ENCODE results near the gene ALOX15.
"Not testable (repeated sequence)": the region's sequence is repeated elsewhere in the genome, so short reads cannot be mapped to it uniquely, and the experiment has no call there.

The ALOX15 gene

DNA sequence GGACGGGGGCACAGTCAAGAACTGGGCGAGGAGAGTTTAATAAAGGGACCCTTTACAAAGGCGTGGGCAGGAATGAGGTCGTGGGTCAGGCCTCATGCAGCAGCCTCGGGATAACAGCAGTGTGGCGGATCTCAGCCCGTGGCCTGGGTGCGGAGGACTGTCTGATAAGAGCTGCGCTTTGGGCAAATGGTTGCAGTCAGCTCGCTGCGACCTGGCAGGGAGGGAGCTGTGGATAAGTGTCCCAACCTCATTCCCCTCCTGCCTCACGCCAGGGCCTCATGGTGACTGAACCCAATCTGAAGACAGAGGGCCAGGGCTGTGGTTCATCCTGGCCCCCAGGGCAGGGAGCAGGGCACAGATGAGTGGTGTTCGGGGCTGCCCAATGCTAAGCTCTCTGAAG is 43.5 kb downstream of the ALOX15 start:
- TF ChIP-seq CTCF (IDR thresholded peaks at IDR 0.05) = no peak
- peaks cover 6% of the 10 kb centered on the region for H3K4me1 ChIP-seq
- no peaks in the 10 kb centered on the region for H3K36me3 ChIP-seq (ENCODE audit: control insufficient read depth, insufficient read depth, low read length)
- H3K9me3 ChIP-seq (ENCODE audit: control insufficient read depth, low read length) = no peaks in the 10 kb centered on the region
- no peak overlapping the region for H3K4me2 ChIP-seq (ENCODE audit: low read length)
- H3K27ac ChIP-seq = no peak overlapping the region
- H2AFZ ChIP-seq = no peak overlapping the region
- H3K4me3 ChIP-seq (ENCODE audit: low read depth, low read length) = no peak overlapping the region
- no peaks in the 10 kb centered on the region for H3K79me2 ChIP-seq
- H3K9ac ChIP-seq = no peak overlapping the region
- H3K27me3 ChIP-seq (ENCODE audit: control insufficient read depth, insufficient read depth, low read length) = no peaks in the 10 kb centered on the region

GRCh38 chr17:4596636-4597380 is 44.7 kb downstream of the ALOX15 start:
- H3K4me2 ChIP-seq (ENCODE audit: low read length) = no peak overlapping the region
- H3K4me1 ChIP-seq = peaks cover 6% of the 10 kb centered on the region
- no peaks in the 10 kb centered on the region for H3K36me3 ChIP-seq (ENCODE audit: control insufficient read depth, insufficient read depth, low read length)
- no peak overlapping the region for H3K27ac ChIP-seq
- H3K79me2 ChIP-seq = no peaks in the 10 kb centered on the region
- no peak overlapping the region for H3K4me3 ChIP-seq (ENCODE audit: low read depth, low read length)
- TF ChIP-seq CTCF (IDR thresholded peaks at IDR 0.05) = no peak
- H3K9ac ChIP-seq = no peak overlapping the region
- no peaks in the 10 kb centered on the region for H3K27me3 ChIP-seq (ENCODE audit: control insufficient read depth, insufficient read depth, low read length)
- H3K9me3 ChIP-seq (ENCODE audit: control insufficient read depth, low read length) = no peaks in the 10 kb centered on the region
- H2AFZ ChIP-seq = no peak overlapping the region

DNA sequence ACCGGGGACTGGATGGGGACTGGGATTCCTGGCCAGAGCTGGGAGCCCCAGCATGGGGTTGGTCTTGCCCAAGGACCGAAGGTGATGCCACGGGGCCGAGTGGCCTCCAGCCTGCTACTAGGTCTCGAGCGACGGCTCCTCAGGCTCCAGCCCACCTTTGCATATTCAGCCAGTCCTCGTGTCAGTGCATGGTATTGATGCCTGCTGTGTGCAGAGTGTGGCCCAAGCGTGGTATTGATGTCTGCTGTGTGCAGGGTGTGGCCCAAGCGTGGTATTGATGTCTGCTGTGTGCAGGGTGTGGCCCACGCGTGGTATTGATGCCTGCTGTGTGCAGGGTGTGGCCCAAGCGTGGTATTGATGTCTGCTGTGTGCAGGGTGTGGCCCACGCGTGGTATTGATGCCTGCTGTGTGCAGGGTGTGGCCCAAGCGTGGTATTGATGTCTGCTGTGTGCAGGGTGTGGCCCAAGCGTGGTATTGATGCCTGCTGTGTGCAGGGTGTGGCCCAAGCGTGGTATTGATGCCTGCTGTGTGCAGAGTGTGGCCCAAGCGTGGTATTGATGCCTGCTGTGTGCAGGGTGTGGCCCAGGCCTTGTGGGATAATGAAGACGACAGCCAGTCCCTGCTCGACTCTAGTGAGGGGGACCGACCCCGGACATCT is 45.7 kb downstream of the ALOX15 start:
- H2AFZ ChIP-seq = peak overlapping the region; percentile 88
- not testable (repeated sequence) for H3K4me1 ChIP-seq; H3K27ac ChIP-seq; H3K79me2 ChIP-seq; H3K9me3 ChIP-seq (ENCODE audit: control insufficient read depth, low read length); H3K4me2 ChIP-seq (ENCODE audit: low read length); H3K36me3 ChIP-seq (ENCODE audit: control insufficient read depth, insufficient read depth, low read length); H3K4me3 ChIP-seq (ENCODE audit: low read depth, low read length); H3K9ac ChIP-seq; H3K27me3 ChIP-seq (ENCODE audit: control insufficient read depth, insufficient read depth, low read length)

DNA sequence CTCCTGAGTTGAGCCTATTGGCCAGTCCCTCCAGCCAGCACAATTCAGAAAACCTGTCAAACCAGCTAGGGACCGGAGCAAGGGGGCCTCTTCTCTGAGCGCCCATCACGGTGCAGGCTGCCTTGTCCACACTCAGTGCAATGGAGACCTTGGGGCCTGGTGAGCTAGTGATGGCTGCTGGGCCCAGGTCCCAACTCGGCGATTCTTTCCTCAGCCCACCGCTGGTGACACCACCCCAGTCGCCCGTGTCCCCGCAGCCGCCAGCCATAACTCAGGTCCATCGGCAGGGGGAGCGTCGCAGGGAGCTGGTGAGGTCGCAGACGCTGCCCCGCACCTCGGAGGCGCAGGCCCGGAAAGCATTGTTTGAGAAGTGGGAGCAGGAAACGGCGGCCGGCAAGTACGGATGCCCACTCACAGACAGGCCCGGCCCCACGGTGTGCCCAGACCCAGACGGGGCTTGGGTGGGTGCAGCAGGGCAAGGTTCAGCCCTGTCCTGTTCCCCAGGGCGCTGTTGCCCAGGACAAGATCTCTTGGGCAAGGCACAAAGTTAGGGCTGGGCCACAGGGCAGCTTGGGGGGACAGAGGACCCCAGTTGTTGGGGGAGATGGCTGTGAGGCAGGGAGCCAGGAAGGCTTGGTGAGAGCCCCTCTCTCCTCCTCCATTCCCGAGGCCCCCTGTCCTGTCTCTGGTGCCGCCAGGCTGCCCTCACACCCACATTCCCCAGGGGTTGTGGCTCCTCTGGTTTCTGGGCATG is 46.4 kb downstream of the ALOX15 start:
- Histone ChIP-seq H3K4me2 (ENCODE audit: low read length) (no peak overlapping the region), H2AFZ (peak overlapping the region; percentile 88), H3K9ac (no peak overlapping the region), H3K4me1 (peaks cover 6% of the 10 kb centered on the region), H3K36me3 (ENCODE audit: control insufficient read depth, insufficient read depth, low read length) (no peaks in the 10 kb centered on the region), H3K27ac (no peak overlapping the region), H3K27me3 (ENCODE audit: control insufficient read depth, insufficient read depth, low read length) (no peaks in the 10 kb centered on the region), H3K4me3 (ENCODE audit: low read depth, low read length) (no peak overlapping the region), H3K79me2 (no peaks in the 10 kb centered on the region), H3K9me3 (ENCODE audit: control insufficient read depth, low read length) (no peaks in the 10 kb centered on the region)
- TF ChIP-seq CTCF (IDR thresholded peaks at IDR 0.05) = peak; percentile 63

DNA sequence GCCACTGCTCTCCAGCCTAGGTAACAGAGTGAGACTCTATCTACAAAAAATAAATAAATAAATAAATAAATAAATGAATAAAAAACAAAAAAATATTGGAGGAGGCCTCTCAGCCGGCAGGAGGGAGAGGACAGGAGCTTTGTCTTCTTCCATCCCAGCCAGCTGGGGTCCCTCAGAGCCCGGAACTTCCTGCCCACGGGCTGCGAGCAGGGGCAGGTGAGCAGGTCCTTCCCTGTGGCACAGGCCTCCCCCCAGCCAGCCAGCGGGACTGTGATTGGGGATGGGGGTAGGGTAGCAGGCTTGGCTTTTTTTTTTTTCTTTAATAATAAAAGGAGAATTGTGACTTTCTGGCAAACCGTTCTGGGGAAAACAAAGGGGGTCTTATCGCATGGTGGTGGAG is 47.1 kb downstream of the ALOX15 start:
- Histone ChIP-seq H3K4me1 (peaks cover 6% of the 10 kb centered on the region), H3K79me2 (no peaks in the 10 kb centered on the region), H3K36me3 (ENCODE audit: control insufficient read depth, insufficient read depth, low read length) (no peaks in the 10 kb centered on the region), H2AFZ (peak overlapping the region; percentile 88), H3K27me3 (ENCODE audit: control insufficient read depth, insufficient read depth, low read length) (no peaks in the 10 kb centered on the region), H3K4me3 (ENCODE audit: low read depth, low read length) (no peak overlapping the region), H3K9ac (no peak overlapping the region), H3K9me3 (ENCODE audit: control insufficient read depth, low read length) (no peaks in the 10 kb centered on the region), H3K4me2 (ENCODE audit: low read length) (no peak overlapping the region), H3K27ac (no peak overlapping the region)
- no peak for TF ChIP-seq CTCF (IDR thresholded peaks at IDR 0.05)

All from parathyroid adenoma (tissue), 2 donors.